ENCODE measurements around the gene NRIP2. TPM values are rescaled to one million over a fixed set of nuclear protein-coding genes. Genes with fewer than 3 reads are reported as not detected.

The NRIP2 gene
- total and polyA plus RNA-seq, 2 experiments from 2014 or later, result 0.66 TPM; not detected in 1

DNA sequence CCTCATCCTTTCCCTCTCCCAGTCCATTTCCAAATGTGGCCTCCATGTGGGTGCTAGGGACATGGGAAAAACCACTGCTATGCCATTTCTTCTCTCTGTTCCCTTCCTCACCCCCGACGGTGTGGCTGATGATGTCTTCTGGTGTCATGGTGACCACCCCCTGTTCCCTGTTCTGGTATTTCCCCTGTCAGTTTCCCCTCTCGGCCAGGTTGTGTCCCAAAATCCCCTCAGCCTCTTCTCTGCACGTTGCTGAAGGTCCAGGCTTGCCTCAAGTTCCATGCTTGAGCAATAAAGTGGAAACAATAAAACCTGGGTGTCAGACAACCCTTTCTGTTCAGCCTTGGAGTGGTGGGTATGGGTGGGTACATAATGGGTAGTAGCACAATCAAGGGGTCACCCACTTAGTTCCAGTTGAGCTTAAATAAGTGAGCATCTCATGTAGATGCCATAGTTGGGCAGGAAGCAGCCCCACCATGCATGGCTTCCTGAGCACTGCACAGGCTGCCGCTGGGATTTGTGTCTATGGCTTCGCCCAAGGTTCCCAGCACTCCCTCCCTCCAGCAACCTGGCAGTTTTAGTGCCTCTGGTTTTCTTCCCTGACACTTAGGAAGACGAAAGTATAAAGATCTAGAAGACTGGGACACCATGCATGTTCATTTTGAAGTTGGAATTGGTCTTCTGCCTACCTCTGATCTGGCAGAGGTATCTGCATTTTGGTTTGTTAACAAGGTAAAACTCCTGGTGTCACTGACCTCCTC, 31.0 kb downstream of the NRIP2 start:
- Histone ChIP-seq H3K36me3 (ENCODE audit: insufficient read depth) (peaks cover 71% of the 10 kb centered on the region), H3K79me2 (replicated peaks; ENCODE audit: insufficient read depth) (peaks cover 10% of the 10 kb centered on the region; the same call in 1 of the 2 replicates), H3K27me3 (ENCODE audit: insufficient read depth) (no peaks in the 10 kb centered on the region), H3K4me1 (ENCODE audit: insufficient read depth) (no peaks in the 10 kb centered on the region), H2AFZ (no peak overlapping the region), H4K20me1 (replicated peaks; ENCODE audit: insufficient read depth) (peaks cover 25% of the 10 kb centered on the region), H3K4me2 (no peak overlapping the region), H3K9me2 (ENCODE audit: insufficient read depth) (no peaks in the 10 kb centered on the region), H3K27ac (ENCODE audit: low read depth) (0 out of 2 replicates have a peak overlapping the region, but pooled peaks have one; percentile 32), H3K4me3 (no peak overlapping the region), H3F3A (replicated peaks; ENCODE audit: low read depth) (peaks cover 64% of the 10 kb centered on the region)
- ATAC-seq, result no peak
- no peak overlapping the region for H3K4me3 Mint-ChIP-seq
- peaks cover 78% of the 10 kb centered on the region for H3K36me3 Mint-ChIP-seq (ENCODE audit: low read depth)
- TF ChIP-seq EZH2phosphoT487 (IDR thresholded peaks at IDR 0.05; ENCODE audit: unreplicated experiment) (no peak), ZNF331 (CRISPR knock-in tag; IDR thresholded peaks at IDR 0.05; ENCODE audit: low read depth) (no peak), STAT1 (IDR thresholded peaks at IDR 0.05; ENCODE audit: unreplicated experiment) (no peak), CREB1 (CRISPR knock-in tag; IDR thresholded peaks at IDR 0.05; ENCODE audit: low read depth) (no peak), POLR2AphosphoS5 (IDR thresholded peaks at IDR 0.05; ENCODE audit: low read depth) (no peak), EZH2 (IDR thresholded peaks at IDR 0.05; ENCODE audit: low read depth, unreplicated experiment) (no peak), NANOG (IDR thresholded peaks at IDR 0.05; ENCODE audit: borderline replicate concordance) (no peak), ZNF114 (CRISPR knock-in tag; IDR thresholded peaks at IDR 0.05) (no peak), JUNB (IDR thresholded peaks at IDR 0.05; ENCODE audit: unreplicated experiment) (no peak)
- TF ChIP-seq, protein P1, sequence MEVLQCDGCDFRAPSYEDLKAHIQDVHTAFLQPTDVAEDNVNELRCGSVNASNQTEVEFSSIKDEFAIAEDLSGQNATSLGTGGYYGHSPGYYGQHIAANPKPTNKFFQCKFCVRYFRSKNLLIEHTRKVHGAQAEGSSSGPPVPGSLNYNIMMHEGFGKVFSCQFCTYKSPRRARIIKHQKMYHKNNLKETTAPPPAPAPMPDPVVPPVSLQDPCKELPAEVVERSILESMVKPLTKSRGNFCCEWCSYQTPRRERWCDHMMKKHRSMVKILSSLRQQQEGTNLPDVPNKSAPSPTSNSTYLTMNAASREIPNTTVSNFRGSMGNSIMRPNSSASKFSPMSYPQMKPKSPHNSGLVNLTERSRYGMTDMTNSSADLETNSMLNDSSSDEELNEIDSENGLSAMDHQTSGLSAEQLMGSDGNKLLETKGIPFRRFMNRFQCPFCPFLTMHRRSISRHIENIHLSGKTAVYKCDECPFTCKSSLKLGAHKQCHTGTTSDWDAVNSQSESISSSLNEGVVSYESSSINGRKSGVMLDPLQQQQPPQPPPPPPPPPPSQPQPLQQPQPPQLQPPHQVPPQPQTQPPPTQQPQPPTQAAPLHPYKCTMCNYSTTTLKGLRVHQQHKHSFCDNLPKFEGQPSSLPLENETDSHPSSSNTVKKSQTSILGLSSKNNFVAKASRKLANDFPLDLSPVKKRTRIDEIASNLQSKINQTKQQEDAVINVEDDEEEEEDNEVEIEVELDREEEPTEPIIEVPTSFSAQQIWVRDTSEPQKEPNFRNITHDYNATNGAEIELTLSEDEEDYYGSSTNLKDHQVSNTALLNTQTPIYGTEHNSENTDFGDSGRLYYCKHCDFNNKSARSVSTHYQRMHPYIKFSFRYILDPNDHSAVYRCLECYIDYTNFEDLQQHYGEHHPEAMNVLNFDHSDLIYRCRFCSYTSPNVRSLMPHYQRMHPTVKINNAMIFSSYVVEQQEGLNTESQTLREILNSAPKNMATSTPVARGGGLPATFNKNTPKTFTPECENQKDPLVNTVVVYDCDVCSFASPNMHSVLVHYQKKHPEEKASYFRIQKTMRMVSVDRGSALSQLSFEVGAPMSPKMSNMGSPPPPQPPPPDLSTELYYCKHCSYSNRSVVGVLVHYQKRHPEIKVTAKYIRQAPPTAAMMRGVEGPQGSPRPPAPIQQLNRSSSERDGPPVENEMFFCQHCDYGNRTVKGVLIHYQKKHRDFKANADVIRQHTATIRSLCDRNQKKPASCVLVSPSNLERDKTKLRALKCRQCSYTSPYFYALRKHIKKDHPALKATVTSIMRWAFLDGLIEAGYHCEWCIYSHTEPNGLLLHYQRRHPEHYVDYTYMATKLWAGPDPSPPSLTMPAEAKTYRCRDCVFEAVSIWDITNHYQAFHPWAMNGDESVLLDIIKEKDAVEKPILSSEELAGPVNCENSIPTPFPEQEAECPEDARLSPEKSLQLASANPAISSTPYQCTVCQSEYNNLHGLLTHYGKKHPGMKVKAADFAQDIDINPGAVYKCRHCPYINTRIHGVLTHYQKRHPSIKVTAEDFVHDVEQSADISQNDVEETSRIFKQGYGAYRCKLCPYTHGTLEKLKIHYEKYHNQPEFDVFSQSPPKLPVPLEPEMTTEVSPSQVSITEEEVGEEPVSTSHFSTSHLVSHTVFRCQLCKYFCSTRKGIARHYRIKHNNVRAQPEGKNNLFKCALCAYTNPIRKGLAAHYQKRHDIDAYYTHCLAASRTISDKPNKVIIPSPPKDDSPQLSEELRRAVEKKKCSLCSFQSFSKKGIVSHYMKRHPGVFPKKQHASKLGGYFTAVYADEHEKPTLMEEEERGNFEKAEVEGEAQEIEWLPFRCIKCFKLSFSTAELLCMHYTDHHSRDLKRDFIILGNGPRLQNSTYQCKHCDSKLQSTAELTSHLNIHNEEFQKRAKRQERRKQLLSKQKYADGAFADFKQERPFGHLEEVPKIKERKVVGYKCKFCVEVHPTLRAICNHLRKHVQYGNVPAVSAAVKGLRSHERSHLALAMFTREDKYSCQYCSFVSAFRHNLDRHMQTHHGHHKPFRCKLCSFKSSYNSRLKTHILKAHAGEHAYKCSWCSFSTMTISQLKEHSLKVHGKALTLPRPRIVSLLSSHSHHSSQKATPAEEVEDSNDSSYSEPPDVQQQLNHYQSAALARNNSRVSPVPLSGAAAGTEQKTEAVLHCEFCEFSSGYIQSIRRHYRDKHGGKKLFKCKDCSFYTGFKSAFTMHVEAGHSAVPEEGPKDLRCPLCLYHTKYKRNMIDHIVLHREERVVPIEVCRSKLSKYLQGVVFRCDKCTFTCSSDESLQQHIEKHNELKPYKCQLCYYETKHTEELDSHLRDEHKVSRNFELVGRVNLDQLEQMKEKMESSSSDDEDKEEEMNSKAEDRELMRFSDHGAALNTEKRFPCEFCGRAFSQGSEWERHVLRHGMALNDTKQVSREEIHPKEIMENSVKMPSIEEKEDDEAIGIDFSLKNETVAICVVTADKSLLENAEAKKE (CRISPR knock-in tag; IDR thresholded peaks at IDR 0.05), result no peak
- TF ChIP-seq, protein P2, sequence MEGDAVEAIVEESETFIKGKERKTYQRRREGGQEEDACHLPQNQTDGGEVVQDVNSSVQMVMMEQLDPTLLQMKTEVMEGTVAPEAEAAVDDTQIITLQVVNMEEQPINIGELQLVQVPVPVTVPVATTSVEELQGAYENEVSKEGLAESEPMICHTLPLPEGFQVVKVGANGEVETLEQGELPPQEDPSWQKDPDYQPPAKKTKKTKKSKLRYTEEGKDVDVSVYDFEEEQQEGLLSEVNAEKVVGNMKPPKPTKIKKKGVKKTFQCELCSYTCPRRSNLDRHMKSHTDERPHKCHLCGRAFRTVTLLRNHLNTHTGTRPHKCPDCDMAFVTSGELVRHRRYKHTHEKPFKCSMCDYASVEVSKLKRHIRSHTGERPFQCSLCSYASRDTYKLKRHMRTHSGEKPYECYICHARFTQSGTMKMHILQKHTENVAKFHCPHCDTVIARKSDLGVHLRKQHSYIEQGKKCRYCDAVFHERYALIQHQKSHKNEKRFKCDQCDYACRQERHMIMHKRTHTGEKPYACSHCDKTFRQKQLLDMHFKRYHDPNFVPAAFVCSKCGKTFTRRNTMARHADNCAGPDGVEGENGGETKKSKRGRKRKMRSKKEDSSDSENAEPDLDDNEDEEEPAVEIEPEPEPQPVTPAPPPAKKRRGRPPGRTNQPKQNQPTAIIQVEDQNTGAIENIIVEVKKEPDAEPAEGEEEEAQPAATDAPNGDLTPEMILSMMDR (conservative IDR thresholded peaks at IDR 0.05; ENCODE audit: low read depth in 2 of 2), result no peak
- TF ChIP-seq, protein P3, sequence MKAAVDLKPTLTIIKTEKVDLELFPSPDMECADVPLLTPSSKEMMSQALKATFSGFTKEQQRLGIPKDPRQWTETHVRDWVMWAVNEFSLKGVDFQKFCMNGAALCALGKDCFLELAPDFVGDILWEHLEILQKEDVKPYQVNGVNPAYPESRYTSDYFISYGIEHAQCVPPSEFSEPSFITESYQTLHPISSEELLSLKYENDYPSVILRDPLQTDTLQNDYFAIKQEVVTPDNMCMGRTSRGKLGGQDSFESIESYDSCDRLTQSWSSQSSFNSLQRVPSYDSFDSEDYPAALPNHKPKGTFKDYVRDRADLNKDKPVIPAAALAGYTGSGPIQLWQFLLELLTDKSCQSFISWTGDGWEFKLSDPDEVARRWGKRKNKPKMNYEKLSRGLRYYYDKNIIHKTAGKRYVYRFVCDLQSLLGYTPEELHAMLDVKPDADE (IDR thresholded peaks at IDR 0.05), result no peak
- TF ChIP-seq, protein P4, sequence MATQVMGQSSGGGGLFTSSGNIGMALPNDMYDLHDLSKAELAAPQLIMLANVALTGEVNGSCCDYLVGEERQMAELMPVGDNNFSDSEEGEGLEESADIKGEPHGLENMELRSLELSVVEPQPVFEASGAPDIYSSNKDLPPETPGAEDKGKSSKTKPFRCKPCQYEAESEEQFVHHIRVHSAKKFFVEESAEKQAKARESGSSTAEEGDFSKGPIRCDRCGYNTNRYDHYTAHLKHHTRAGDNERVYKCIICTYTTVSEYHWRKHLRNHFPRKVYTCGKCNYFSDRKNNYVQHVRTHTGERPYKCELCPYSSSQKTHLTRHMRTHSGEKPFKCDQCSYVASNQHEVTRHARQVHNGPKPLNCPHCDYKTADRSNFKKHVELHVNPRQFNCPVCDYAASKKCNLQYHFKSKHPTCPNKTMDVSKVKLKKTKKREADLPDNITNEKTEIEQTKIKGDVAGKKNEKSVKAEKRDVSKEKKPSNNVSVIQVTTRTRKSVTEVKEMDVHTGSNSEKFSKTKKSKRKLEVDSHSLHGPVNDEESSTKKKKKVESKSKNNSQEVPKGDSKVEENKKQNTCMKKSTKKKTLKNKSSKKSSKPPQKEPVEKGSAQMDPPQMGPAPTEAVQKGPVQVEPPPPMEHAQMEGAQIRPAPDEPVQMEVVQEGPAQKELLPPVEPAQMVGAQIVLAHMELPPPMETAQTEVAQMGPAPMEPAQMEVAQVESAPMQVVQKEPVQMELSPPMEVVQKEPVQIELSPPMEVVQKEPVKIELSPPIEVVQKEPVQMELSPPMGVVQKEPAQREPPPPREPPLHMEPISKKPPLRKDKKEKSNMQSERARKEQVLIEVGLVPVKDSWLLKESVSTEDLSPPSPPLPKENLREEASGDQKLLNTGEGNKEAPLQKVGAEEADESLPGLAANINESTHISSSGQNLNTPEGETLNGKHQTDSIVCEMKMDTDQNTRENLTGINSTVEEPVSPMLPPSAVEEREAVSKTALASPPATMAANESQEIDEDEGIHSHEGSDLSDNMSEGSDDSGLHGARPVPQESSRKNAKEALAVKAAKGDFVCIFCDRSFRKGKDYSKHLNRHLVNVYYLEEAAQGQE (IDR thresholded peaks at IDR 0.05; ENCODE audit: unreplicated experiment), result no peak
- H3K9me3 Mint-ChIP-seq, result no peaks in the 10 kb centered on the region
- peaks cover 4% of the 10 kb centered on the region for H3K27me3 Mint-ChIP-seq (ENCODE audit: insufficient read depth, low read depth, poor library complexity)
- no peaks in the 10 kb centered on the region for H3K4me1 Mint-ChIP-seq
- no peak overlapping the region for H3K27ac Mint-ChIP-seq
- DNase-seq (ENCODE audit: low spot score), result no peak

Data from GM23338 (cell line).